HG02642 (cell line): Measurements from ENCODE around the gene SLC7A10.

Experiments used
- ATAC-seq: cut with Tn5 transposase; IDR thresholded peaks from one replicate; pipeline ENCODE4 v1.9.1; 2021; ENCODE audit warnings: mild to moderate bottlenecking; ENCODE audit not compliant: unreplicated experiment, poor library complexity

Gene SLC7A10

GRCh38 chr19:33255781-33256180 lies 30.1 kb upstream of the SLC7A10 start:
- no peak for ATAC-seq

DNA sequence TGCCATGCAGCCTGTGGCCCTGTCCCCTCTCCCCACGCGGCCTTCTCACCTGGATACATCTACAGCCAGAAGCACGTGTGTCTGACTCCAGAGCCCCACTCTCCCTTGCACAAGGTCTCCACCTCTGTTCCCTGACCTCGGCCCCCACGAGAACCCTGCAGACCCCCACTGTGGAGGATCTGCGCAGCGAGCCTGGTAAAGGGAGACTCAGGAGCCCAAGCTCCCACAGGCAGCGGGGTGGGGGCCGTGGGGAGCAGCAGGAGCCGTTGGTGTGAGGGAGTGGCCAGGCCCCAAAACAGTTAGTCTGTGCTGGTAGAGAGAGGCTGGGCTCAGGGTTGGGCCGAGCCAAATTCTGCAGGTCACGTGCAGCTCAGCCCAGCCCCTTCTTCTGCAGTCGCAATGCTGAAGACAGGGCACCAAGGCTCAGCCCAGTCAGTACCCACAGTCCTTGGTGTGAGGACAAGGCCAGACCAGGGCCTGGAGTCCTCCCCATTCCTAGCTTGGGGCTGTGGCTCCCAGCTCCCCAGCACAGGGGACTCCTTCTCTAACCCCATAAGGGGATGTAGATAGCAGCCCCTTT lies 28.7 kb upstream of the SLC7A10 start:
- ATAC-seq, result no peak

- ATAC-seq, result no peak
These were observed 27.3 kb upstream of the SLC7A10 start for GRCh38 chr19:33252971-33253370.

GRCh38 chr19:33252418-33252962 lies 26.8 kb upstream of the SLC7A10 start:
- ATAC-seq, result no peak

DNA sequence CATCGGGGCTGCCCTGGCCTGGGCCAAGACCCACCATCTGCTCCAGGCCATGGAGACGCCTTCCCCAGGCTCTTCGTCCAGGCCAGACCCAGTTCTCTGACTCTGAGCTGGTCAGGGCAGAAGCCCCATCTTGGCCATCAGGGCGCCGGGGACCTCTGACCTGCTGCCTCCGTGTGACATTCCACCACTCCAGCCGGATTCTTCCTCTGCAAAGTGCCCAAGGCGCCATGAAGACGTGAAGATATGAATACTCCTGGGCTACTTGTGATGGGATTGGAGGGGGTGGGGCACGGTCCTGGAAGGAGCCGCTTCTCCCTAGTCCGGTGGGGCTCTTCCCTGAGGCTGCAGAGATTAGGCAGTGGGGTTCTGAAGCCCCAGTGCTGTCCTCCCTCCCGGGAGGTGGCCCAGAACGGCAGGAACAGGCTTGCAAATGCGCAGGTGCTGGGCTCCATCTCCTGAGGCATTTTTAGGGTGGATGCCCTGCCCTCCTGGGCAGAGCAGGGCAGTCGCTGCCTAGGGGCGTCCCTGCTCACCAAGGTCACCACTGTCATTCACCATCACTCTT lies 26.0 kb upstream of the SLC7A10 start:
- no peak for ATAC-seq

DNA sequence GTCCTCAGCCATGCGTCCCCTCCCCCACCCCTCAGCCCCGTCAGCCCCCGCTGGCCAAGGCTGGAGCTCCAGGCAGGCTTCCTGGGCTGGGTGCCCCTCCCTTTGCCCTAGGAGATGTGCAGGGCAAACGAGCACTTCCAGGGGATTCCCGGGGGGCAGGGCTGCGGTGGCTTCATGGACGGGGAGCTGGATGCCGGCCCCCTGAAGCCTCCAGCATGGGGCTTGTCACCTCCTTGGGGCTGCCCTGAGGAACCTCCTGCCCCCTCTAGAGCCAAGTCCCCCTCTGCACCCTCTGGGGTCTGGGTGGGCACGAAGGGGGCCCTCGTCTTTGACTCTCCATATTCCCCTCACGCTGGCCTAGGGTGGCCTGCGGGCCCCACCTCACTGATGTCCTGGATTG lies 25.4 kb upstream of the SLC7A10 start:
- no peak for ATAC-seq

GRCh38 chr19:33250500-33250899 lies 24.9 kb upstream of the SLC7A10 start:
- no peak for ATAC-seq

- ATAC-seq, result no peak
These were observed 24.2 kb upstream of the SLC7A10 start for GRCh38 chr19:33249740-33250366.

- no peak for ATAC-seq
These were observed 23.4 kb upstream of the SLC7A10 start for GRCh38 chr19:33248954-33249613.

- ATAC-seq, result no peak
These were observed 22.9 kb upstream of the SLC7A10 start for GRCh38 chr19:33248553-33248953.

DNA sequence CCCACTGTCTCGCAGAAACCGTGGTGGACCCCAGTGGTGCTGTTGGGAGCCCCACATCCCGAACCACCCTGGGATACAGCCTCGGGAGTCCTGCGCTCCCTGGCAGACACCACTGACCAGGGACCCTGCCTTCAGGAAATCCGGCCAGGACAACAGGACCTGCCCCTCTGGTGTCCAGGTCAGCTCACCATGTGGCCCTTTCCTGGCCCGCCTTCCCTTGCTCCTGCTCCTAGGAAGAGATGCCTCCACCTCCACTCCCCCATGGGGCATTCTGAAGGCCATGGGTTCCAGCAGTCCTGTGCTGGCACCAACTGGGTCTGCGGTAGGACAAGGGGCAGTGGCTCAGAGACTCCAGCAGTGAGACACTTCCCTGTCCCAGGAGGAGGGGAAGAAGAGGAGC lies 22.5 kb upstream of the SLC7A10 start:
- ATAC-seq, result no peak

DNA sequence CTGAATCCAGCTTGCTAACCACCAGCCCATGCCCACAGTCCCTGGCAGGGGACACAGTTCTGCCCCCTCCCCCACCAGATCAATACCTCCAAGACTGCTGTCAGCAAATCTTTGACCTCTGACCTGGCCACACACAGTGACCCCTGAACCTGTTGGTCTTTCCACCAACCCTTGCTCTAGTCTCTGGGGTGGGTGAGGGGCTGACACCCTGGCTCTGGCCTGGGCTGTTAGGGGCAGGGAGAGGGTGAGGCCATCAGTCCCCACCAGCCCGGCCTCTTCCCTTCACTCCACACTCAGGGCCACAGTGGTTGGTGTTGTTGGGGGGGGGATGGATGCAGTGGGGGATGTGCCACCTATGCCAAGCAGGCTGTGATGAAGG lies 21.8 kb upstream of the SLC7A10 start:
- no peak for ATAC-seq

DNA sequence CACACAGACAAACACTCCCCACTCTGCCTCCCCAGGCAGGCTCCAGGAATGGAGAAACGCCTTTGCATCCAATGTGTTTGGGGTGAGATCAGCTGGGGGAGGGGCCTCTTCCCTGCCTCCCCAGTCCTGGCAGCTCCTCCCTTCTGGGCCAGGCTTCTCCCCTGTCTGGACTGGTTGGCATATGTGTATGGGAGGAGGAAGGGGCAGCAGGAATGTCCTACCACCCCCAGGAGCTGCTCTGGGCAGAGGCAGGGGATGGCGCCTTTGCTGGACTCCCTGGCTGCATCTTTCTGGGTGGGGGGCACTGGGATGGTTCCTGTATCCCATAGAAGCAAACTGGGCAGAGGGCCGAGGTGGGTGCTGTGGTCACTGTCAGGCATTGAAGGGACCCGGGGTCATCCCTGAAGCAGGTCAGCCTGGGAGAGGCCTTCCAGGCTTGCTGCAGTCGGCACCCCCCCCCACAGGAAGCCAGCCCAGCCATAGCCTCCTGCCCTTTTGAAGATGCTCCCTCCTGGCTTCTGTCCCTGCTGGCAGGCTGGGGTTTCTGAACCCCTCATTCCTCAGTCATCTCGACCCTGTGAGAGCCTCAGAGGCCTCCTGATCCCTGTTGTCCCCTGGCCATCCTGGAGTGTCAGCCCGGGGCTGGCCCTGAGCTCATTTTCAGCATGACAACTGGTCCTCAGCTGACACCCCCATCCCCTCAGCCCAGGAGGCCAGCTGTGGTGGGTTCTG lies 21.2 kb upstream of the SLC7A10 start:
- ATAC-seq, result no peak

DNA sequence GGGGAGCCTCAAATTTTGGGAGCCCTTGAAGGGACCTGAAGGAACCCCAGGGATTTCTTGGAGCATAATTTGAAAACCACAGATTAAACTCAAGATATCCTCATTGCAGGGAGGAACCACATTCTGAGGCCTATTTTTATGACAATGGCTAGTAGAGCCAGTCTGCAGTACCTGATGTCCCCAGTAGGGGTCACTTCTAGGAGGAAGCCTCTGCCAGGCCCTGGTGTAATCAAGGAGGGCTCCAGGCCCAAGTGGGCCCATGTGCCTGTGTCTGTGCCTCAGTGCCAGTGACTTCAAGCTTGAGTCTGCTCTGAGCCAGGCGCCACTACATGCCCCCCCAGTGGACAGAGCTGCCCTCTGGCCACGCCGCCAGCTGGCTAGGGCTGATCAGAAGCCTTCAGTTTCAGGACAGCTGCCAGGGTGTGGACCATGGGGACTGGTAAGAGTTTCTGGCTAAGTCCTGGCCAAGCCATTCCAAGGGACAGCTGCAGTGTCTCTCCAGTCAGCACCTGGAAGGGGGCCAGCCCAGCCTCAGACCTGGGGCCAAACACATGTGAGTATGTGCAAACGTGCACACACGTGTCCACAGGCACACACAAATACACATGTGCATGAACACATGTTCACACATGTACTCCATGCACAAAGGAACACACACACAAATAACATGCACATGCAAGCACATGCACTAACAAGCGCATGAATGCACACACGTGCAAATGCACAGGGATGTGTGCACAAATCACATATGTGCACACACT lies 20.5 kb upstream of the SLC7A10 start:
- no peak for ATAC-seq

- no peak for ATAC-seq
These were observed 17.3 kb upstream of the SLC7A10 start for GRCh38 chr19:33242911-33243310.

GRCh38 chr19:33242131-33242530 lies 16.5 kb upstream of the SLC7A10 start:
- ATAC-seq, result no peak

DNA sequence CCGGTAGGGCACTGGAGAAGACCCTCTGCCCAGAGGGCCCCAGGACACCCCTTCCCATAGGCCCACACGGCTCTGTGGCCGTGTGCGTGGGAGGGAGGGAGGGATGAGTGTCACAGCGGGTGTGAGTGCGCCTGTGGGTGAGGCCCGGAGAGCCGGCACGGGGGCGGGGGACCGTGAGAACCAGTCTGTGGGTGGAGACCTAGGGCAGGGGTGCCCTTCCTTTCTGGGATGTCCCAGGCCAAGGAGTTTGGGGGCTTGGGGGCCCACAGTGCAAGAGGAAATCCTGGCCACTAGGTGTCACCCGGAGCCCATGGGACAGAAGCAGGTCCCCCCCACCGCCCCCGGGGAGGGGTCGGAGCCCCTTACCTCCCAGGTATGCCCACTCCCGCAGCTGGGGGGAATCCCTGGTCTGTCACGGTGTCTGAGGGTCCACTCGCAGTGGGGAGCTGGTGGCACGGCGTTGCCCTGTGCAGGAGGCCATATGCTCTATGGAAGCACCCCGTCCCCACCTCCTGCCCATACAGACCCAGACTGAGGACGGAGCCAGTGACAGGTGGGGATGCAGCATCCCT lies 16.0 kb upstream of the SLC7A10 start:
- ATAC-seq, result no peak

GRCh38 chr19:33241091-33241529 lies 15.5 kb upstream of the SLC7A10 start:
- no peak for ATAC-seq

DNA sequence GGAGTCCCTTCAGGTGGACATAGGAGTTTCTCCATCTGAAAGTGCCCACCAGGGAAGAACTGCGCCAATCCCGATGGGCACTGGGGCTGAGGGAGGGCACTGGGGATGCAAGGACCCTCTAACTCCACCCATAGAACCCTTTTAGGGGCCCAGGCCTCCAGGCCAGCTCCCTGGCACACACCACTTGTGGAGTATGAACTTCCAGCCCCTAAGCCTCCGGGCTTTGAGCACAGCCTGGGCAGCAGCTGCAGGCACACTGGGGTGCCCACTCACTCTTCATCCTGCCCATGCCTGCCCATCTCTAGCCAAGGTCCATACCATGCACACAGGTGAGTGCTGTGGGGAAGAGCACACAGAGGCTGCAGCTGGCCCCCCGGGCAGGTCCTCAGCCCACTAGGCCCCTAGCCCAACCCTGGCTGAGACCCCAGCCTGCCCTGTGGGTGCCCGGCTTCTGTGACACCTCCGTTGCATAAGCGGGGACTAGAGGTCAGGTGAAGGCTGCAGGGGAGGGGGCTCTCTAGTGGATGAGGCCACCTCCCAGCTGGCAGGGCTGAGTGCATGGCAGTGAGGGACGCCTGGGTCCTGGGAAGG lies 14.6 kb upstream of the SLC7A10 start:
- no peak for ATAC-seq
